Lung (tissue), 16 donors: Measurements from ENCODE around the gene NCOA5. TPM values are rescaled to one million over a fixed set of nuclear protein-coding genes. Genes with fewer than 3 reads are reported as not detected.
A peak's percentile ranks its signal among the peaks of the same experiment; 100 is the strongest.

Source experiments
- ATAC-seq: fragments of 200-7000 bp; cut with Tn5 transposase; one replicate; pipeline ENCODE4 v1.9.1; 2020; ENCODE audit warnings: moderate number of reproducible peaks; ENCODE audit not compliant: insufficient read depth, low FRiP score
- DNase-seq, 3 donors: peaks; one replicate each; pipeline ENCODE4 v3.0.0-alpha.2; 2013 to 2017
- H3K27ac ChIP-seq, 2 donors: one replicate each; pipeline ENCODE4 v1.5.1; 2013; ENCODE audit warnings: mild to moderate bottlenecking in 2 of 2, moderate library complexity in 2 of 2, control low read depth in 1 of 2, inconsistent platforms in 1 of 2, low read depth in 1 of 2, low read length in 1 of 2
- H3K27me3 ChIP-seq, 3 donors: one replicate each; pipeline ENCODE4 v1.5.1; 2013; ENCODE audit warnings: low read length in 2 of 3; ENCODE audit not compliant: control insufficient read depth in 3 of 3, insufficient read depth in 3 of 3
- H3K36me3 ChIP-seq, 4 donors: one replicate each; pipeline ENCODE4 v1.5.1; 2013; ENCODE audit warnings: low read length in 4 of 4, mild to moderate bottlenecking in 1 of 4, moderate library complexity in 1 of 4; ENCODE audit not compliant: control insufficient read depth in 4 of 4, insufficient read depth in 4 of 4
- H3K4me1 ChIP-seq, 5 donors: one replicate each; pipeline ENCODE4 v1.5.1; 2013; ENCODE audit warnings: low read length in 5 of 5, mild to moderate bottlenecking in 2 of 5, moderate library complexity in 1 of 5; ENCODE audit not compliant: control insufficient read depth in 5 of 5, insufficient read depth in 5 of 5
- H3K4me3 ChIP-seq: one replicate; pipeline ENCODE4 v1.5.1; 2013; ENCODE audit warnings: mild to moderate bottlenecking, control low read depth, moderate library complexity
- H3K9ac ChIP-seq, 2 donors: one replicate each; pipeline ENCODE4 v1.5.1; 2013; ENCODE audit warnings: low read length in 2 of 2, control low read depth in 1 of 2; ENCODE audit not compliant: insufficient read depth in 1 of 2
- H3K9me3 ChIP-seq, 4 donors: one replicate each; pipeline ENCODE4 v1.5.1; 2013; ENCODE audit warnings: low read length in 3 of 4, mild to moderate bottlenecking in 1 of 4, moderate library complexity in 1 of 4; ENCODE audit not compliant: control insufficient read depth in 4 of 4, insufficient read depth in 3 of 4
- WGBS, 2 donors: extraction: QIAGEN DNeasy Blood & Tissue Kit; methylation state at CpG; one replicate each; pipeline ENCODE4 v1.1.7; 2013; 5-methylcytosine and 5-hydroxymethylcytosine counted together
- long read RNA-seq, 5 donors: transcript quantifications; one replicate each; lab custom pipeline, GENCODE V29; 2026
- polyA plus RNA-seq, 2 donors: library from polyadenylated mRNA; stranded (reverse); fragments of 200-250 nt; gene quantifications; one replicate each; pipeline ENCODE4 v1.2.1, GENCODE V29; 2013
- total RNA-seq, 2 donors: library from RNA; depleted of rRNA in 1 of 2; stranded (reverse); fragments of >200 nt in 1 of 2; gene quantifications; one replicate each; pipeline ENCODE4 v1.2.1, GENCODE V29; 2014 to 2021
- TF ChIP-seq, protein P1 (sequence below): IDR thresholded peaks from 2 replicates; pipeline ENCODE4 v1.5.1; 2012; ENCODE audit warnings: mild to moderate bottlenecking; ENCODE audit errors: control extremely low read depth, extremely low read depth
- donor health status: control.
- donor health status: control.
- donor health status: Bipolar disorder and iron deficiency.
- donor health status: healthy.
- donor health status: DM: yes; HTN: yes; CAD: no.

Gene NCOA5
- 10 to 100 TPM; 15.3 to 24.2 TPM for total RNA-seq
- polyA plus RNA-seq: 10 to 100 TPM; 11.1 to 14.9 TPM
- long read RNA-seq, donor 1, transcript NCOA5-201 (8 exons, 3,220 nt): major isoform, 7 of 12 reads
- long read RNA-seq, donor 1, partial matches to known transcripts: 5 of 12 reads
- long read RNA-seq, donor 1, other reads (novel, unspliced or antisense): 0 of 12 reads
- long read RNA-seq, donor 2, partial matches to known transcripts: 0 of 2 reads
- long read RNA-seq, donor 2, other reads (novel, unspliced or antisense): 0 of 2 reads
- long read RNA-seq, donor 3, partial matches to known transcripts: 0 of 1 reads
- long read RNA-seq, donor 3, other reads (novel, unspliced or antisense): 0 of 1 reads
- long read RNA-seq, donor 4, partial matches to known transcripts: 6 of 8 reads
- long read RNA-seq, donor 4, other reads (novel, unspliced or antisense): 0 of 8 reads
- long read RNA-seq, donor 5, transcript NCOA5-201 (8 exons, 3,220 nt): major isoform, 8 of 18 reads
- long read RNA-seq, donor 5, partial matches to known transcripts: 10 of 18 reads
- long read RNA-seq, donor 5, other reads (novel, unspliced or antisense): 0 of 18 reads

DNA sequence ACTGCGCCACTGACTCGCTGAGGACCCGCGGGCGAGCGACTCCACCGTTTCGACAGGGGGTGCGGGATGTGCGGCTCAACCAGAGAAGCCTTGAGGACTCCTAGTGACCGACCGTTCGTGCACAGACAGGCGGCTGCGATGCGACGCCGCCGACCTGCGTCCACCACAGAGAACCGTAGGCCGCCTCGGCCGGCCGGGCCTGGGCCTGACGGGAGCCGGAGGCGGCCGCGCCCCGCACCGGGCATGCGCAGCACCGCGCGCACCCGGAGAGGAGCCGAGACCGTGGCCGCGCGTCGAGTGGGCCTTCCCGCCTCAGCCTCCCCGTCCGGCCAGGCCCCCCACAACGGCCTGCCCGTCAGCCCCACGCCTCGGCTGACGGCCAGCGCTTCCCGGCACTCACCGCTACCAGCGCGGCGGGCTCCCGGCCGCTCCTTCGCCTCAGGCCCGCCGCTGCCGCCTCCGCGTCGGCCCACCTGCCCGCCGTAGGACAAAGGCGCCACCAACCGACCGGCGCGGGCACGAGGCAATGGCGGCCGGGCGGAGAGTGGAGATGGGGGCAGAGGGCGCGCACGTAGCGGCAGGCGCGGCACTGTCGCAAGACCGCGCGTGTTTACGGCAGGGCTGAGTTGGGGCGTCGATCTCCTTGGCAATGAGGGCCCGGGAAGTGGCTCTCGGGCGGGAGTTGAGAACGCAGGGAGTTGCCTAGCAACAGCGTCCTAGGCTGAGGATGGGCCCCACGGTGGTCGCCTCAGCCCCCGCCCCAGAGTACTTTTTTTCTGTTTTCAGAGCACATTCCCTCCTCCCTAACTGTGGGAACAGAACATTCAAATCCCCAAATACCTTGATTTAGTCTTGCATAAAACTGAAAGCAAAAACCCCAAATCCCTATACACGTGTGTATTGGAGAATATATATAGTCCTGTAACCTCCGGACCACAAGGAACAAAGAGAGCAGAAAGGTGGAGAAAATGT, at the start of gene NCOA5:
Gene NCOA5, minus strand, starts transcription at position 546 of the 972 bp plus-strand sequence. CDS start 10,538 bp downstream, outside the sequence.
- Histone ChIP-seq H3K36me3 (no peaks in the 10 kb centered on the region), H3K27me3 (no peaks in the 10 kb centered on the region), H3K9me3 (no peaks in the 10 kb centered on the region), H3K4me3 (peak within 1 kb of the TSS; percentile 85), H3K27ac (peak within 1 kb of the TSS; percentile 99), H3K4me1 (peaks cover 4 to 44% (median 19%) of the 10 kb centered on the region in 5 donors), H3K9ac (peak within 1 kb of the TSS; percentile 73 to 82)
- ATAC-seq (peak; percentile 96), DNase-seq (peak; percentile 96 to 98 (median 97))
- WGBS, 2 donors: 0 to 1% methylated on average over 75 to 100 of the region's 100 CpGs
- TF ChIP-seq, protein P1, sequence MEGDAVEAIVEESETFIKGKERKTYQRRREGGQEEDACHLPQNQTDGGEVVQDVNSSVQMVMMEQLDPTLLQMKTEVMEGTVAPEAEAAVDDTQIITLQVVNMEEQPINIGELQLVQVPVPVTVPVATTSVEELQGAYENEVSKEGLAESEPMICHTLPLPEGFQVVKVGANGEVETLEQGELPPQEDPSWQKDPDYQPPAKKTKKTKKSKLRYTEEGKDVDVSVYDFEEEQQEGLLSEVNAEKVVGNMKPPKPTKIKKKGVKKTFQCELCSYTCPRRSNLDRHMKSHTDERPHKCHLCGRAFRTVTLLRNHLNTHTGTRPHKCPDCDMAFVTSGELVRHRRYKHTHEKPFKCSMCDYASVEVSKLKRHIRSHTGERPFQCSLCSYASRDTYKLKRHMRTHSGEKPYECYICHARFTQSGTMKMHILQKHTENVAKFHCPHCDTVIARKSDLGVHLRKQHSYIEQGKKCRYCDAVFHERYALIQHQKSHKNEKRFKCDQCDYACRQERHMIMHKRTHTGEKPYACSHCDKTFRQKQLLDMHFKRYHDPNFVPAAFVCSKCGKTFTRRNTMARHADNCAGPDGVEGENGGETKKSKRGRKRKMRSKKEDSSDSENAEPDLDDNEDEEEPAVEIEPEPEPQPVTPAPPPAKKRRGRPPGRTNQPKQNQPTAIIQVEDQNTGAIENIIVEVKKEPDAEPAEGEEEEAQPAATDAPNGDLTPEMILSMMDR: no peak

DNA sequence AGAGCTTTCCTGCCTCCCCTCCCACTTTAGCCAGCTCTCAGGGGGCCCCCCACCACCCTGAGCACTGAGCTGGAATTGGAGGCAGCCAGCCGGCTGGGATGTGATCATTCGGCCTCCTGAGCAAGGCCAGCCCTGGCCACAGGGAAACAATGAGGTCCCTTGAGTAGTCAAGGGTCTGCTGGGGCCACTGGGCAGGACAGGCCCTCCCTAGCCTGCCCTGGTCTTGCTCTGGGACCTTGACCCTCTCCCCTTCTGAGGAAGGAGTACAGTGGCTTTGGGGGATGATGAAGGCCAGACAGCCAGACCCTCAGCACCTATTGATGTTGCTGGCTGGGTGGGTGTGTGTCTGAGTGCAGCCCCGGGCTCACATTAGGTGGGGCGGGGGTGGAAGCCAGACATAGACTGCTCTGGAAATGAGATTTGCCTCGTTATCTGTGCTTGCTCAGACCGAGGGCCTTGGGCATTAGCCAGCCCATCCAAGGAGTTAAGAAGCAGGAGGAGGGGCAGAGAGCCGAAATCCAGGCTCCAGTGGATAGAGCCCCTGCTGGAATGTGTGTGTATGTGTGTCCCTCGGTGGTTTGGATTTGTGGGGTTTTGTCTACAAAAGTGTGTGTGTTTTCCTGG, 49.6 kb upstream of the NCOA5 start:
- no peaks in the 10 kb centered on the region for H3K9me3 ChIP-seq
- no peak overlapping the region for H3K9ac ChIP-seq
- no peaks in the 10 kb centered on the region for H3K36me3 ChIP-seq
- no peak overlapping the region for H3K27ac ChIP-seq
- no peak for DNase-seq
- no peak overlapping the region for H3K4me3 ChIP-seq
- H3K27me3 ChIP-seq: peaks cover 0 to 12% (median 6%) of the 10 kb centered on the region in 3 donors
- no peak for ATAC-seq
- no peaks in the 10 kb centered on the region for H3K4me1 ChIP-seq
- WGBS, 2 donors: 38 to 66% methylated on average over 8 of the region's 8 CpGs
- TF ChIP-seq, protein P1: no peak

DNA sequence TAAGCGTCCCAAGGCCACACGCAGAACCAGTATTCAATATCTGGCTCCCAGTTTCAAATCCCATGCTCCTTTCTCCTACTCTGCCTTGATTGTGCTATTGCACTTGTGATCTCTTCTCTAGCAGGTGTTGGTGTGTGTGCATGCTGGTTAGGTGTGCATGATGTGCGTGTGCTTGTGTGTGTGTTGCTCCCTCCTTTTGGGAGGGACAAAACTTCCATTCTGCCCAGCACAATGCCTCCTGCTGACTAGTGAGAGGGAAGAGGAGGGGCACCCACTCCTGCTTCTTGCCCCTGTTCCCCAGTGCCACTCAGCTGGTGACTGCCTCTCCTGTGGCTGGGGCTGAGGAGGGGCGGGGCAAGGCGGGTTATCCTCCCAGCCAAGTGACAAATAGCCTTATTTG, 48.1 kb upstream of the NCOA5 start:
- 78 to 84% methylated on average over 5 of the region's 5 CpGs for WGBS, 2 donors
- peaks cover 0 to 10% (median 6%) of the 10 kb centered on the region in 3 donors for H3K27me3 ChIP-seq
- ATAC-seq: no peak

More for the DNA sequence above, 48.1 kb upstream of the NCOA5 start:
- H3K9me3 ChIP-seq: no peaks in the 10 kb centered on the region
- DNase-seq: no peak
- peaks cover 0 to under 1% (median 0%) of the 10 kb centered on the region in 5 donors for H3K4me1 ChIP-seq
- TF ChIP-seq, protein P1: no peak
- no peak overlapping the region for H3K9ac ChIP-seq
- H3K4me3 ChIP-seq: no peak overlapping the region
- no peak overlapping the region for H3K27ac ChIP-seq
- no peaks in the 10 kb centered on the region for H3K36me3 ChIP-seq
